ENCODE results near the gene MICAL2.

The MICAL2 gene

GRCh38 chr11:12261551-12261950 is 151.2 kb downstream of the MICAL2 start:
- DNase-seq (ENCODE audit: extremely low read depth in 1 of 2, low read depth in 1 of 2), result no peak

- no peak for DNase-seq (ENCODE audit: extremely low read depth in 1 of 2, low read depth in 1 of 2)
Measured at GRCh38 chr11:12263141-12263693, 152.8 kb downstream of the MICAL2 start.

GRCh38 chr11:12264361-12264760 is 154.0 kb downstream of the MICAL2 start:
- DNase-seq (ENCODE audit: extremely low read depth in 1 of 2, low read depth in 1 of 2), result no peak

GRCh38 chr11:12266132-12266531 is 155.7 kb downstream of the MICAL2 start:
- DNase-seq (ENCODE audit: extremely low read depth in 1 of 2, low read depth in 1 of 2), result no peak

GRCh38 chr11:12266943-12267342 is 156.6 kb downstream of the MICAL2 start:
- no peak for DNase-seq (ENCODE audit: extremely low read depth in 1 of 2, low read depth in 1 of 2)

- DNase-seq (ENCODE audit: extremely low read depth in 1 of 2, low read depth in 1 of 2), result no peak
Measured at GRCh38 chr11:12267921-12268320, 157.5 kb downstream of the MICAL2 start.

GRCh38 chr11:12269104-12269441 is 158.7 kb downstream of the MICAL2 start:
- DNase-seq (ENCODE audit: extremely low read depth in 1 of 2, low read depth in 1 of 2), result no peak

GRCh38 chr11:12269446-12270214 is 159.2 kb downstream of the MICAL2 start:
- DNase-seq (ENCODE audit: extremely low read depth in 1 of 2, low read depth in 1 of 2), result no peak

GRCh38 chr11:12270215-12270797 is 159.9 kb downstream of the MICAL2 start:
- DNase-seq (ENCODE audit: extremely low read depth in 1 of 2, low read depth in 1 of 2), result no peak

- DNase-seq (ENCODE audit: extremely low read depth in 1 of 2, low read depth in 1 of 2), result no peak
Measured at GRCh38 chr11:12270817-12271216, 160.4 kb downstream of the MICAL2 start.

GRCh38 chr11:12271241-12271640 is 160.9 kb downstream of the MICAL2 start:
- no peak for DNase-seq (ENCODE audit: extremely low read depth in 1 of 2, low read depth in 1 of 2)

- DNase-seq (ENCODE audit: extremely low read depth in 1 of 2, low read depth in 1 of 2), result no peak
Measured at GRCh38 chr11:12271826-12272366, 161.5 kb downstream of the MICAL2 start.

GRCh38 chr11:12272821-12273617 is 162.6 kb downstream of the MICAL2 start:
- DNase-seq (ENCODE audit: extremely low read depth in 1 of 2, low read depth in 1 of 2), result no peak

GRCh38 chr11:12273618-12273995 is 163.2 kb downstream of the MICAL2 start:
- no peak for DNase-seq (ENCODE audit: extremely low read depth in 1 of 2, low read depth in 1 of 2)

- no peak for DNase-seq (ENCODE audit: extremely low read depth in 1 of 2, low read depth in 1 of 2)
Measured at GRCh38 chr11:12274056-12274455, 163.7 kb downstream of the MICAL2 start.

- DNase-seq (ENCODE audit: extremely low read depth in 1 of 2, low read depth in 1 of 2), result no peak
Measured at GRCh38 chr11:12274558-12275197, 164.3 kb downstream of the MICAL2 start.

GRCh38 chr11:12275818-12276217 is 165.4 kb downstream of the MICAL2 start:
- DNase-seq (ENCODE audit: extremely low read depth in 1 of 2, low read depth in 1 of 2), result no peak

- no peak for DNase-seq (ENCODE audit: extremely low read depth in 1 of 2, low read depth in 1 of 2)
Measured at GRCh38 chr11:12276356-12276755, 166.0 kb downstream of the MICAL2 start.

- DNase-seq (ENCODE audit: extremely low read depth in 1 of 2, low read depth in 1 of 2), result no peak
Measured at GRCh38 chr11:12276831-12277475, 166.6 kb downstream of the MICAL2 start.
